ENCODE results near the gene COMT.

Gene COMT

GRCh38 chr22:19970479-19971275, 29.1 kb downstream of the COMT start:
- peak; percentile 76 for DNase-seq

- no peak for DNase-seq
Observed at GRCh38 chr22:19971276-19972124, 29.9 kb downstream of the COMT start.

- no peak for DNase-seq
Observed at GRCh38 chr22:19972251-19972650, 30.7 kb downstream of the COMT start.

- DNase-seq, result no peak
Observed at GRCh38 chr22:19972652-19973550, 31.3 kb downstream of the COMT start.

GRCh38 chr22:19973551-19974267, 32.1 kb downstream of the COMT start:
- no peak for DNase-seq

GRCh38 chr22:19974268-19974861, 32.8 kb downstream of the COMT start:
- peak; percentile 82 for DNase-seq

- no peak for DNase-seq
Observed at GRCh38 chr22:19974935-19975706, 33.5 kb downstream of the COMT start.

- DNase-seq, result no peak
Observed at GRCh38 chr22:19975707-19976035, 34.1 kb downstream of the COMT start.

GRCh38 chr22:19976671-19977070, 35.1 kb downstream of the COMT start:
- no peak for DNase-seq

GRCh38 chr22:19977296-19978243, 36.0 kb downstream of the COMT start:
- no peak for DNase-seq

- no peak for DNase-seq
Observed at GRCh38 chr22:19978748-19979147, 37.2 kb downstream of the COMT start.

- no peak for DNase-seq
Observed at GRCh38 chr22:19979712-19980493, 38.3 kb downstream of the COMT start.

GRCh38 chr22:19980766-19981165, 39.2 kb downstream of the COMT start:
- no peak for DNase-seq

- DNase-seq, result peak; percentile 20
Observed at GRCh38 chr22:19981171-19981960, 39.8 kb downstream of the COMT start.

- peak; percentile 7 for DNase-seq
Observed at GRCh38 chr22:19981961-19982920, 40.7 kb downstream of the COMT start.

- peak; percentile 53 for DNase-seq
Observed at GRCh38 chr22:19982991-19983578, 41.5 kb downstream of the COMT start.

- peak; percentile 22 for DNase-seq
Observed at GRCh38 chr22:19983741-19984140, 42.2 kb downstream of the COMT start.
